ENCODE data around the gene JAKMIP2.
"Not testable (repeated sequence)": the region's sequence is repeated elsewhere in the genome, so short reads cannot be mapped to it uniquely, and the experiment has no call there.

Gene JAKMIP2

GRCh38 chr5:147586221-147586620, 196.3 kb downstream of the JAKMIP2 start:
- no peak for DNase-seq

GRCh38 chr5:147582272-147582671, 200.3 kb downstream of the JAKMIP2 start:
- not testable (repeated sequence) for DNase-seq

- DNase-seq: not testable (repeated sequence)
Measured at GRCh38 chr5:147580418-147580817, 202.1 kb downstream of the JAKMIP2 start.

- no peak for DNase-seq
Measured at GRCh38 chr5:147578228-147579024, 204.1 kb downstream of the JAKMIP2 start.

GRCh38 chr5:147576646-147577535, 205.6 kb downstream of the JAKMIP2 start:
- DNase-seq: no peak

- DNase-seq: no peak
Measured at GRCh38 chr5:147575598-147575997, 206.9 kb downstream of the JAKMIP2 start.

- DNase-seq: no peak
Measured at GRCh38 chr5:147573211-147573610, 209.3 kb downstream of the JAKMIP2 start.

GRCh38 chr5:147568710-147569406, 213.7 kb downstream of the JAKMIP2 start:
- DNase-seq: no peak

GRCh38 chr5:147567917-147568598, 214.5 kb downstream of the JAKMIP2 start:
- DNase-seq: no peak

- no peak for DNase-seq
Measured at GRCh38 chr5:147565524-147565923, 217.0 kb downstream of the JAKMIP2 start.

- no peak for DNase-seq
Measured at GRCh38 chr5:147564124-147564486, 218.4 kb downstream of the JAKMIP2 start.

GRCh38 chr5:147563466-147564123, 218.9 kb downstream of the JAKMIP2 start:
- no peak for DNase-seq

GRCh38 chr5:147561435-147561834, 221.1 kb downstream of the JAKMIP2 start:
- no peak for DNase-seq

GRCh38 chr5:147560718-147561331, 221.7 kb downstream of the JAKMIP2 start:
- no peak for DNase-seq

GRCh38 chr5:147559749-147560148, 222.8 kb downstream of the JAKMIP2 start:
- DNase-seq: no peak

GRCh38 chr5:147558826-147559225, 223.7 kb downstream of the JAKMIP2 start:
- DNase-seq: no peak

- DNase-seq: no peak
Measured at GRCh38 chr5:147557876-147558745, 224.4 kb downstream of the JAKMIP2 start.

GRCh38 chr5:147555176-147555575, 227.4 kb downstream of the JAKMIP2 start:
- DNase-seq: no peak

- DNase-seq: no peak
Measured at GRCh38 chr5:147554261-147554817, 228.2 kb downstream of the JAKMIP2 start.

GRCh38 chr5:147553817-147554216, 228.7 kb downstream of the JAKMIP2 start:
- DNase-seq: not testable (repeated sequence)

Measured in GDM1 (cell line).